Measurements from ENCODE around the gene MRFAP1. TPM values are rescaled to one million over a fixed set of nuclear protein-coding genes. Genes with fewer than 3 reads are reported as not detected.

The MRFAP1 gene
- total RNA-seq, 1 donor from 2014 or later = 178 TPM

DNA sequence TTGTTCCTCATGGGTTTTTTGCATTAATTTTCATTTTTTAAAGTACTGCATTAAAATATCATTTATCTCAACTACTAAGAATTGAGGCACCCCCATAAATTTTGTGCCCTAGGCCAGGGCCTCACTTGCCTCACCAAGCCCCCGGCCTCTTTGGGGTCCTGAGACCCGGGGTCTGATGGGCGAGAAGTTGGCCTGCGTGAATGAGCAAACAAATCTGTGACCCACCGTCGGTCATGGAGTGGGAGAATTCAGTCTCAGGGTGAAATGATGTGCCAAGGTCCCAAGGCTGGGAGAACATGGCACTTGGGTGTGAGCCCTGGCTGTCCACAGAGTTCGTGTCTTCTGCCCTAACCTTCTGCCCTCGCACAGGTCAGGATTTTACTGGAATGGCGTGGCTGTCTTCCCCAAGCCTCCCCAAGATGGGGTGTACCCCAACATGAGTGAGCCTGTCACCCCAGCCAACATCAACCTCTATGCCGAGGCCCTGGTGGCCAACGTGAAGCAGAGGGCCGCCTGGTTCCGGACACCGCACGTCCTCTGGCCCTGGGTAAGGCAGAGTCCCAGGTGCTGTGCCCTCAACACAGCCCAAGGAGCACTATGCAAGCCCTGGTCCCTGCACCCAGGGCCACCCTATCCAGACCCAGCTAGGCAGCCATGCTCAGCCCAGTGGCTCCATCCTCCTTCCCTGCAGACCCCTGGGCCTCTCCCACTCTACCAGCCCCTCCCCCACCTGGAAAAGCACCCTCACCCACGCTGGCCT, 47.5 kb upstream of the MRFAP1 start:
- TF ChIP-seq EZH2phosphoT487 (IDR thresholded peaks at IDR 0.05) (no peak), EZH2 (IDR thresholded peaks at IDR 0.05) (no peak)
- TF ChIP-seq, protein P1, sequence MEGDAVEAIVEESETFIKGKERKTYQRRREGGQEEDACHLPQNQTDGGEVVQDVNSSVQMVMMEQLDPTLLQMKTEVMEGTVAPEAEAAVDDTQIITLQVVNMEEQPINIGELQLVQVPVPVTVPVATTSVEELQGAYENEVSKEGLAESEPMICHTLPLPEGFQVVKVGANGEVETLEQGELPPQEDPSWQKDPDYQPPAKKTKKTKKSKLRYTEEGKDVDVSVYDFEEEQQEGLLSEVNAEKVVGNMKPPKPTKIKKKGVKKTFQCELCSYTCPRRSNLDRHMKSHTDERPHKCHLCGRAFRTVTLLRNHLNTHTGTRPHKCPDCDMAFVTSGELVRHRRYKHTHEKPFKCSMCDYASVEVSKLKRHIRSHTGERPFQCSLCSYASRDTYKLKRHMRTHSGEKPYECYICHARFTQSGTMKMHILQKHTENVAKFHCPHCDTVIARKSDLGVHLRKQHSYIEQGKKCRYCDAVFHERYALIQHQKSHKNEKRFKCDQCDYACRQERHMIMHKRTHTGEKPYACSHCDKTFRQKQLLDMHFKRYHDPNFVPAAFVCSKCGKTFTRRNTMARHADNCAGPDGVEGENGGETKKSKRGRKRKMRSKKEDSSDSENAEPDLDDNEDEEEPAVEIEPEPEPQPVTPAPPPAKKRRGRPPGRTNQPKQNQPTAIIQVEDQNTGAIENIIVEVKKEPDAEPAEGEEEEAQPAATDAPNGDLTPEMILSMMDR (IDR thresholded peaks at IDR 0.05) = no peak
- Histone ChIP-seq H3K4me1 (no peaks in the 10 kb centered on the region), H4K20me1 (ENCODE audit: low read depth) (no peaks in the 10 kb centered on the region), H3K4me2 (no peak overlapping the region), H2AFZ (replicated peaks) (no peak overlapping the region), H3K9ac (no peak overlapping the region), H3K27ac (no peak overlapping the region), H3K4me3 (no peak overlapping the region), H3F3A (ENCODE audit: low read depth) (no peaks in the 10 kb centered on the region), H3K79me2 (ENCODE audit: low read depth) (no peaks in the 10 kb centered on the region), H3K36me3 (no peaks in the 10 kb centered on the region), H3K27me3 (no peaks in the 10 kb centered on the region), H3K9me3 (ENCODE audit: low read depth) (no peaks in the 10 kb centered on the region)
- Mint-ChIP-seq H3K4me1 (no peaks in the 10 kb centered on the region), H3K27me3 (ENCODE audit: insufficient read depth, low read depth) (peaks cover 2% of the 10 kb centered on the region), H3K36me3 (no peaks in the 10 kb centered on the region), H3K4me3 (no peak overlapping the region), H3K27ac (no peak overlapping the region), H3K9me3 (no peaks in the 10 kb centered on the region)
- no peak for DNase-seq (ENCODE audit: low spot score)

DNA sequence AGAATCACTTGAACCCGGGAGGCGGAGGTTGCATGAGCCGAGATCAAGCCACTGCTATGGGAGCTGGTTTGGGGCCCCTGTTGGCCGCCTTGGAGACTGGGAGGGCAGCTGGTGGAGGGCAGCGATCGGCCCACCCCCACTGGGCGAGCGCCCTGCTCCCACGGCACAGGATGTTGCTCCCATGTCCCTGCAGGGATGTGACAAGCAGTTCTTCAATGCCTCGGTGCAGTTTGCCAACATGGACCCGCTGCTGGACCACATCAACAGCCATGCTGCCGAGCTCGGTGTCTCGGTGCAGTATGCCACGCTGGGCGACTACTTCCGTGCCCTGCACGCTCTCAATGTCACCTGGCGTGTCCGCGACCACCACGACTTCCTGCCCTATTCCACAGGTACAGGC, 46.1 kb upstream of the MRFAP1 start:
- H3K4me2 ChIP-seq = no peak overlapping the region
- no peak overlapping the region for H3K27ac ChIP-seq
- no peaks in the 10 kb centered on the region for H3K79me2 ChIP-seq (ENCODE audit: low read depth)
- no peaks in the 10 kb centered on the region for H3K36me3 ChIP-seq
- DNase-seq (ENCODE audit: low spot score) = no peak
- no peak overlapping the region for H3K4me3 Mint-ChIP-seq
- no peak overlapping the region for H3K4me3 ChIP-seq
- H3K4me1 ChIP-seq = no peaks in the 10 kb centered on the region
- H3K27me3 Mint-ChIP-seq (ENCODE audit: insufficient read depth, low read depth) = peaks cover 2% of the 10 kb centered on the region
- H3K36me3 Mint-ChIP-seq = no peaks in the 10 kb centered on the region
- H3K4me1 Mint-ChIP-seq = no peaks in the 10 kb centered on the region
- H3K27ac Mint-ChIP-seq = no peak overlapping the region
- no peak for TF ChIP-seq EZH2 (IDR thresholded peaks at IDR 0.05)
- H3F3A ChIP-seq (ENCODE audit: low read depth) = no peaks in the 10 kb centered on the region
- no peaks in the 10 kb centered on the region for H3K27me3 ChIP-seq
- H2AFZ ChIP-seq (replicated peaks) = no peak overlapping the region
- no peak overlapping the region for H3K9ac ChIP-seq
- no peaks in the 10 kb centered on the region for H3K9me3 Mint-ChIP-seq
- no peaks in the 10 kb centered on the region for H3K9me3 ChIP-seq (ENCODE audit: low read depth)
- H4K20me1 ChIP-seq (ENCODE audit: low read depth) = no peaks in the 10 kb centered on the region

DNA sequence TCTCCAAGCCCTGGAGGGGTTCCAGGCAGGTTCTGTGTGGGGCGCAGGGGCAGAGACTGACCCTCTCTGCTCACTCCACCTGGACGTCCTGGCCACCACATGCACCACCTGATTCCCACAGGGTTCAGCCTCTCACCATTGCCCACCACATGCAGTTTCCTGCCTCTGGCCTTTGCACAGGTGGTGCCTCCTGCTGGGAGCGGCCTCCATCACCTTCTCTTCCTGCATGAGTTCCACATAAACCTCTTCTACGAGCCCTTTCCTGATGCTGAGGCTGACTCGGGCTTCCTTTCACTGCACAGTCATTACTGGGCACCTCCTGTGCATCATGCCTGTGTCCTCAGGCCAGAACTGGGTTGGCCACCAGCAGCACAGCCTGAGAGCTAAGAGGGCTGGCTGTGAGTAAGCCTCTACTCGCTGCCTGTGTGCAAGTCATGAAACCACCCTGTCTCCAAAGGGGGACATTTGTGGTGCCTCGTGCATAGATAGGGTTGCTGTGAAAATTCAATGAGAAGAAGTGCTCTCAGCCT, 45.6 kb upstream of the MRFAP1 start:
- Histone ChIP-seq H3K4me3 (no peak overlapping the region), H3F3A (ENCODE audit: low read depth) (no peaks in the 10 kb centered on the region), H4K20me1 (ENCODE audit: low read depth) (no peaks in the 10 kb centered on the region), H3K36me3 (no peaks in the 10 kb centered on the region), H3K4me1 (no peaks in the 10 kb centered on the region), H3K4me2 (no peak overlapping the region), H3K27ac (no peak overlapping the region), H3K27me3 (no peaks in the 10 kb centered on the region), H3K9me3 (ENCODE audit: low read depth) (no peaks in the 10 kb centered on the region), H2AFZ (replicated peaks) (no peak overlapping the region), H3K9ac (no peak overlapping the region), H3K79me2 (ENCODE audit: low read depth) (no peaks in the 10 kb centered on the region)
- Mint-ChIP-seq H3K9me3 (no peaks in the 10 kb centered on the region), H3K4me1 (no peaks in the 10 kb centered on the region), H3K27me3 (ENCODE audit: insufficient read depth, low read depth) (peaks cover 4% of the 10 kb centered on the region), H3K27ac (peak overlapping the region; percentile 19), H3K4me3 (no peak overlapping the region), H3K36me3 (no peaks in the 10 kb centered on the region)
- DNase-seq (ENCODE audit: low spot score) = no peak
- TF ChIP-seq EZH2phosphoT487 (IDR thresholded peaks at IDR 0.05) (no peak), EZH2 (IDR thresholded peaks at IDR 0.05) (no peak)
- TF ChIP-seq, protein P1 (IDR thresholded peaks at IDR 0.05) = no peak

DNA sequence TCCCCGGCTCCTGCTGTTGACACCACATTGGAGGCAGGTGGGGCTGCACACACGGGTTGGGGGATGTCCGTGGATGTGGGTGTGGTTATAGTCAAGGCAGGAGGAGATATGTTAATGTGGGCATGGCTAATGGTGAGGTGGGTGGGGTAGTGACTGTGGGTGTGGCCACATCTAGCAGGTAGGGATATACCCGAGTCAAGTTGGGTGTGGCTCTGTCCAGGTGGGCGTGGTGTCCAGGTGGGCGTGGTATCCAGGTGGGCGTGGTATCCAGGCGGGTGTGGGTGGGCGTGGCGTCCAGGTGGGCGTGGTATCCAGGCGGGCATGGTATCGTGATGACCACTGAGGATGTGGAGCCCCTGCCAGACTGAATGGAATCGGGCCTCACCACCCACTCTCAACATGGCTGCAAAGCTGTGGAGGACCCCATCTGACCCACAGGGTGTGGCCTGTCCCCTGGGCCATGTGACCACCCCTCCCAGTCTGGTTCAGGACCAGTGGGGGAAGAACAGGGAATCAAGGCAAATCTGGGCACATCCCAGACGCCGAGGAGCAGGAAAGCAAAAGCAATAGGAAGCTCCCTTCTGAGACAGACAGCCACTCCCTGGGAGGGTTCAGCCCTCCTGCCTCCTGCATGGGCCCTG, 44.5 kb upstream of the MRFAP1 start:
- H3K9me3 Mint-ChIP-seq = no peaks in the 10 kb centered on the region
- H3K36me3 Mint-ChIP-seq = no peaks in the 10 kb centered on the region
- H3K27ac ChIP-seq = no peak overlapping the region
- H3K27ac Mint-ChIP-seq = no peak overlapping the region
- H3K79me2 ChIP-seq (ENCODE audit: low read depth) = no peaks in the 10 kb centered on the region
- no peak overlapping the region for H3K9ac ChIP-seq
- no peaks in the 10 kb centered on the region for H4K20me1 ChIP-seq (ENCODE audit: low read depth)
- H3F3A ChIP-seq (ENCODE audit: low read depth) = no peaks in the 10 kb centered on the region
- DNase-seq (ENCODE audit: low spot score) = no peak
- no peaks in the 10 kb centered on the region for H3K9me3 ChIP-seq (ENCODE audit: low read depth)
- no peak overlapping the region for H2AFZ ChIP-seq (replicated peaks)
- peaks cover 4% of the 10 kb centered on the region for H3K27me3 Mint-ChIP-seq (ENCODE audit: insufficient read depth, low read depth)
- no peaks in the 10 kb centered on the region for H3K4me1 ChIP-seq
- no peaks in the 10 kb centered on the region for H3K36me3 ChIP-seq
- no peaks in the 10 kb centered on the region for H3K27me3 ChIP-seq
- H3K4me1 Mint-ChIP-seq = no peaks in the 10 kb centered on the region
- no peak for TF ChIP-seq EZH2phosphoT487 (IDR thresholded peaks at IDR 0.05)
- H3K4me2 ChIP-seq = no peak overlapping the region
- H3K4me3 Mint-ChIP-seq = no peak overlapping the region
- H3K4me3 ChIP-seq = no peak overlapping the region

Measured in neural progenitor cell (in vitro differentiated cells).